CD14-positive monocyte (primary cell): Measurements from ENCODE around the gene DSCAML1. TPM values are rescaled to one million over a fixed set of nuclear protein-coding genes. Genes with fewer than 3 reads are reported as not detected.

Experiments used
- DNase-seq, 3 donors: peaks; one replicate each; pipeline ENCODE4 v3.0.0-alpha.2; 2011 to 2022
- H2AFZ ChIP-seq: 2 replicates; pipeline ENCODE4 v1.6.0; 2012; ENCODE audit warnings: mild to moderate bottlenecking, low read depth, low read length, inconsistent platforms; ENCODE audit not compliant: insufficient read depth, poor library complexity, severe bottlenecking
- H3K27ac ChIP-seq, 2 donors: 1 replicate in 1 of 2; 2 replicates in 1 of 2; pipeline ENCODE4 v1.5.1; 2012 to 2013; ENCODE audit warnings: low read length in 2 of 2, control low read depth in 1 of 2, inconsistent platforms in 1 of 2, low read depth in 1 of 2, mild to moderate bottlenecking in 1 of 2
- H3K27me3 ChIP-seq, 2 donors: one replicate each; pipeline versions ENCODE4 v1.6.0 to v1.6.1; 2011 to 2013; ENCODE audit warnings: low read length in 2 of 2; ENCODE audit not compliant: control insufficient read depth in 2 of 2, insufficient read depth in 2 of 2
- H3K36me3 ChIP-seq, 2 donors: replicated peaks in 1 of 2; 1 replicate in 1 of 2; 2 replicates in 1 of 2; pipeline versions ENCODE4 v1.5.1 to v1.6.1; 2012 to 2013; ENCODE audit warnings: low read length in 2 of 2, control low read depth in 1 of 2, inconsistent platforms in 1 of 2, mild to moderate bottlenecking in 1 of 2; ENCODE audit not compliant: insufficient read depth in 2 of 2, control insufficient read depth in 1 of 2
- H3K4me1 ChIP-seq, 2 donors: 1 replicate in 1 of 2; 2 replicates in 1 of 2; pipeline versions ENCODE4 v1.5.1 to v1.6.1; 2012 to 2013; ENCODE audit warnings: low read length in 2 of 2, control low read depth in 1 of 2, inconsistent platforms in 1 of 2, mild to moderate bottlenecking in 1 of 2, moderate library complexity in 1 of 2; ENCODE audit not compliant: insufficient read depth in 2 of 2, control insufficient read depth in 1 of 2
- H3K4me2 ChIP-seq: replicated peaks from 2 replicates; pipeline ENCODE3; 2012; ENCODE audit warnings: low read length, moderate library complexity, mild to moderate bottlenecking; ENCODE audit not compliant: poor library complexity, severe bottlenecking; ENCODE audit errors: extremely low read depth
- H3K4me3 ChIP-seq, 3 experiments: fragments of 200-600 bp in 1 of 3; sonication (generic) in 1 of 3; replicated peaks in 1 of 3; 1 replicate in 2 of 3; 2 replicates in 1 of 3; pipeline ENCODE4 v1.5.1; 2011 to 2013; ENCODE audit warnings: low read length in 3 of 3, mild to moderate bottlenecking in 3 of 3, control low read depth in 2 of 3, low read depth in 2 of 3, inconsistent platforms in 1 of 3, moderate library complexity in 1 of 3
- H3K79me2 ChIP-seq: 2 replicates; pipeline ENCODE4 v1.6.0; 2012; ENCODE audit warnings: mild to moderate bottlenecking, control low read depth, inconsistent platforms, low read length, moderate library complexity; ENCODE audit not compliant: insufficient read depth
- H3K9ac ChIP-seq: 2 replicates; pipeline ENCODE4 v1.6.0; 2017; ENCODE audit warnings: low read length, mild to moderate bottlenecking; ENCODE audit not compliant: insufficient read depth, poor library complexity, severe bottlenecking
- H3K9me3 ChIP-seq, 2 donors: replicated peaks in 1 of 2; 1 replicate in 1 of 2; 2 replicates in 1 of 2; pipeline versions ENCODE4 v1.5.1 to v1.6.1; 2012 to 2013; ENCODE audit warnings: low read length in 2 of 2, control low read depth in 1 of 2; ENCODE audit not compliant: control insufficient read depth in 1 of 2, insufficient read depth in 1 of 2
- H4K20me1 ChIP-seq: 2 replicates; pipeline ENCODE4 v1.6.0; 2012; ENCODE audit warnings: mild to moderate bottlenecking, low read length, control low read depth, moderate library complexity; ENCODE audit not compliant: insufficient read depth
- H3K27ac Mint-ChIP-seq, 7 donors: one replicate each; pipeline ENCODE4 v1.8.0; 2020; ENCODE audit warnings: mild to moderate bottlenecking in 7 of 7, mixed read lengths in 7 of 7, moderate library complexity in 6 of 7, inconsistent platforms in 2 of 7
- H3K27me3 Mint-ChIP-seq, 3 donors: one replicate each; pipeline ENCODE4 v1.8.0; 2021 to 2022; ENCODE audit warnings: low read depth in 3 of 3, mild to moderate bottlenecking in 3 of 3, mixed read lengths in 3 of 3, moderate library complexity in 3 of 3, inconsistent platforms in 1 of 3
- H3K36me3 Mint-ChIP-seq, 2 donors: one replicate each; pipeline ENCODE4 v1.8.0; 2020; ENCODE audit warnings: mixed read lengths in 2 of 2, inconsistent platforms in 1 of 2, mild to moderate bottlenecking in 1 of 2
- H3K4me1 Mint-ChIP-seq: one replicate; pipeline ENCODE4 v1.8.0; 2020; ENCODE audit warnings: mild to moderate bottlenecking, mixed read lengths
- H3K4me3 Mint-ChIP-seq, 2 donors: one replicate each; pipeline ENCODE4 v1.8.0; 2020; ENCODE audit warnings: mild to moderate bottlenecking in 2 of 2, mixed read lengths in 2 of 2, moderate library complexity in 1 of 2
- H3K9me3 Mint-ChIP-seq, 7 donors: one replicate each; pipeline ENCODE4 v1.8.0; 2020 to 2022; ENCODE audit warnings: mixed read lengths in 7 of 7, mild to moderate bottlenecking in 6 of 7, moderate library complexity in 6 of 7, inconsistent platforms in 2 of 7
- WGBS: methylation state at CpG from one replicate; pipeline ENCODE4 v1.1.5; 2013; ENCODE audit warnings: missing lambda C conversion rate; ENCODE audit not compliant: insufficient coverage; 5-methylcytosine and 5-hydroxymethylcytosine counted together
- intact Hi-C, 2 donors: fragments of 100-400 bp; cut with micrococcal nuclease; formaldehyde crosslinking; loops; one replicate each; pipeline versions ENCODE4 v1.15.0 to v1.15.1; 2023
- polyA plus RNA-seq, 3 donors: library from polyadenylated mRNA; depleted of rRNA in 1 of 3; unstranded in 2 of 3; stranded (reverse) in 1 of 3; fragments of 300-500 nt in 2 of 3; fragments of >200 nt in 1 of 3; fragmentation: Illumina TruSeq in 2 of 3; gene quantifications; 1 replicate in 2 of 3; 2 replicates in 1 of 3; pipeline ENCODE4 v1.2.3, GENCODE V29; 2012 to 2021
- TF ChIP-seq, protein P1 (sequence below): fragments of 200-600 bp; IDR thresholded peaks from one replicate; pipeline ENCODE4 v1.8.0; 2022; ENCODE audit warnings: antibody characterized with exemption, mild to moderate bottlenecking

Gene DSCAML1
- polyA plus RNA-seq, 3 donors = not detected

DNA sequence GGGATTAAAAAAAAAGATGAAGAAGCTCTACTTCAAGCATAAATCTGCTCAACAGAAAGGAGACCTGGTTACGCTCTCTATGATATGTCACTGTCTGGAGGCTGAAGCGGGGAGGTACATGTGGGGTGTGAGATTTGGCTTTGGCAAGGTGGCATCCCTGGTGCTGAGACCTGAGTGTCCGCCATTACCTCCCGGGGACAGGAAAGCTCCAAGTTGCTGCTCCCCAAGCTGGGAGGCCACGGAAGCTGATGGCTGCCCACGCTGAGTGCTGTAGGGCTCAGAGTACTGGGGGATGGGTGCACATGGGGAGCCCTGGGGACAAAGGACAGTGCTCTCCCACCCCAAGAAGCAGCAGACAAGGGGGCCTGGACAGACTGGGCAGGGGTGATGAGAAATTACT, 167.9 kb downstream of the DSCAML1 start:
- TF ChIP-seq, protein P1, sequence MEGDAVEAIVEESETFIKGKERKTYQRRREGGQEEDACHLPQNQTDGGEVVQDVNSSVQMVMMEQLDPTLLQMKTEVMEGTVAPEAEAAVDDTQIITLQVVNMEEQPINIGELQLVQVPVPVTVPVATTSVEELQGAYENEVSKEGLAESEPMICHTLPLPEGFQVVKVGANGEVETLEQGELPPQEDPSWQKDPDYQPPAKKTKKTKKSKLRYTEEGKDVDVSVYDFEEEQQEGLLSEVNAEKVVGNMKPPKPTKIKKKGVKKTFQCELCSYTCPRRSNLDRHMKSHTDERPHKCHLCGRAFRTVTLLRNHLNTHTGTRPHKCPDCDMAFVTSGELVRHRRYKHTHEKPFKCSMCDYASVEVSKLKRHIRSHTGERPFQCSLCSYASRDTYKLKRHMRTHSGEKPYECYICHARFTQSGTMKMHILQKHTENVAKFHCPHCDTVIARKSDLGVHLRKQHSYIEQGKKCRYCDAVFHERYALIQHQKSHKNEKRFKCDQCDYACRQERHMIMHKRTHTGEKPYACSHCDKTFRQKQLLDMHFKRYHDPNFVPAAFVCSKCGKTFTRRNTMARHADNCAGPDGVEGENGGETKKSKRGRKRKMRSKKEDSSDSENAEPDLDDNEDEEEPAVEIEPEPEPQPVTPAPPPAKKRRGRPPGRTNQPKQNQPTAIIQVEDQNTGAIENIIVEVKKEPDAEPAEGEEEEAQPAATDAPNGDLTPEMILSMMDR = no peak
- no peaks in the 10 kb centered on the region for H3K36me3 Mint-ChIP-seq
- H3K4me3 Mint-ChIP-seq = no peak overlapping the region
- H3K4me1 ChIP-seq = no peaks in the 10 kb centered on the region
- H4K20me1 ChIP-seq = no peaks in the 10 kb centered on the region
- no peaks in the 10 kb centered on the region for H3K9me3 ChIP-seq
- no peak overlapping the region for H3K4me3 ChIP-seq
- 100% methylated on average over 2 of the region's 6 CpGs for WGBS
- intact Hi-C loops = no loop called here
- H3K4me2 ChIP-seq = no peak overlapping the region
- no peaks in the 10 kb centered on the region for H3K79me2 ChIP-seq
- H3K4me1 Mint-ChIP-seq = no peaks in the 10 kb centered on the region
- H3K27ac Mint-ChIP-seq = no peak overlapping the region
- no peaks in the 10 kb centered on the region for H3K36me3 ChIP-seq
- no peak overlapping the region for H2AFZ ChIP-seq
- no peaks in the 10 kb centered on the region for H3K9me3 Mint-ChIP-seq
- H3K27ac ChIP-seq = no peak overlapping the region
- no peak overlapping the region for H3K9ac ChIP-seq
- no peak for DNase-seq
- no peaks in the 10 kb centered on the region for H3K27me3 ChIP-seq
- peaks cover 1 to 6% (median 5%) of the 10 kb centered on the region in 3 donors for H3K27me3 Mint-ChIP-seq

DNA sequence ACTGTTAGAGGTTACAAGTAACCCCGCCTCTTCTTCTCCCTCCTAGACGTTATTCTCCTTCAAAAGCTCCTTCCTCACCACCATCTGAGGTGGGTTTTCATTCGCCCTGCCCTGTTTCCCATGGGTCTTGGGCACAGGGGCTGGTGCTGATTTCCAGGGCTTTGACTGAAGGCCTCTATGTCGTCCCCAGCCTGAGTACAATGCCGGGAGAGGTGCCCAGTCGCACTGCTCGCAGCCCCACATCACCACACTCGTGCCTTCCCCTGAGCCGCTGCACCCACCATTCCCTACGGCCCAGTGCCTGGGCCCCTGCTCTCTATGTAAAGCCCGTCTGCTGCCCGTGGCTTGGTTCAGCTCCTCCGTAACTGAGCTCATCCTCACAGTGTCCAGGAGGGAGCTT, 169.8 kb downstream of the DSCAML1 start:
- no peak overlapping the region for H3K4me3 Mint-ChIP-seq
- Histone ChIP-seq H3K36me3 (no peaks in the 10 kb centered on the region), H3K9ac (no peak overlapping the region), H2AFZ (no peak overlapping the region), H3K4me1 (no peaks in the 10 kb centered on the region), H3K9me3 (peaks cover 2 to 4% of the 10 kb centered on the region in 2 donors), H3K4me2 (no peak overlapping the region), H3K27ac (no peak overlapping the region), H3K27me3 (no peaks in the 10 kb centered on the region), H3K79me2 (no peaks in the 10 kb centered on the region), H4K20me1 (no peaks in the 10 kb centered on the region), H3K4me3 (no peak overlapping the region)
- WGBS = 91% methylated on average over 11 of the region's 13 CpGs
- peaks cover 1 to 6% (median 5%) of the 10 kb centered on the region in 3 donors for H3K27me3 Mint-ChIP-seq
- intact Hi-C loops = no loop called here
- peaks cover 0 to 4% (median 2%) of the 10 kb centered on the region in 7 donors for H3K9me3 Mint-ChIP-seq
- H3K4me1 Mint-ChIP-seq = no peaks in the 10 kb centered on the region
- H3K36me3 Mint-ChIP-seq = no peaks in the 10 kb centered on the region
- no peak overlapping the region for H3K27ac Mint-ChIP-seq
- TF ChIP-seq, protein P1 = no peak
- DNase-seq = no peak
